ENCODE data around the gene STXBP5.

STXBP5 gene

GRCh38 chr6:147214248-147215227 lies 10.3 kb downstream of the STXBP5 start:
- Histone ChIP-seq H3K27ac (ENCODE audit: low read depth, low read length, poor library complexity, severe bottlenecking) (no peak overlapping the region), H3K36me3 (ENCODE audit: insufficient read depth, low read length) (no peaks in the 10 kb centered on the region), H3K4me3 (ENCODE audit: low read depth, low read length, poor library complexity, severe bottlenecking) (no peak overlapping the region), H3K4me2 (ENCODE audit: low read length) (no peak overlapping the region), H3K9me2 (ENCODE audit: low read depth, low read length) (no peaks in the 10 kb centered on the region), H3K79me2 (ENCODE audit: insufficient read depth, low read length) (no peaks in the 10 kb centered on the region; the same call in 1 of the 2 replicates), H4K20me1 (ENCODE audit: insufficient read depth, low read length) (no peaks in the 10 kb centered on the region), H3F3A (ENCODE audit: insufficient read depth, low read length) (no peaks in the 10 kb centered on the region), H3K27me3 (ENCODE audit: insufficient read depth, low read length) (no peaks in the 10 kb centered on the region), H3K9ac (ENCODE audit: low read length) (no peak overlapping the region), H2AFZ (ENCODE audit: low read length) (no peak overlapping the region), H3K9me3 (ENCODE audit: low read length) (no peaks in the 10 kb centered on the region), H3K4me1 (ENCODE audit: insufficient read depth, low read length, severe bottlenecking) (no peaks in the 10 kb centered on the region)
- TF ChIP-seq CTCF (IDR thresholded peaks at IDR 0.05; ENCODE audit: low read length) (no peak), EZH2 (IDR thresholded peaks at IDR 0.05; ENCODE audit: borderline replicate concordance, low read length) (no peak)

- Histone ChIP-seq H3K9me3 (ENCODE audit: low read length) (no peaks in the 10 kb centered on the region), H3K4me1 (ENCODE audit: insufficient read depth, low read length, severe bottlenecking) (peaks cover 2% of the 10 kb centered on the region), H4K20me1 (ENCODE audit: insufficient read depth, low read length) (no peaks in the 10 kb centered on the region), H3K27me3 (ENCODE audit: insufficient read depth, low read length) (no peaks in the 10 kb centered on the region), H3K9ac (ENCODE audit: low read length) (no peak overlapping the region), H3K27ac (ENCODE audit: low read depth, low read length, poor library complexity, severe bottlenecking) (no peak overlapping the region), H3K4me3 (ENCODE audit: low read depth, low read length, poor library complexity, severe bottlenecking) (no peak overlapping the region), H3K4me2 (ENCODE audit: low read length) (no peak overlapping the region), H3K9me2 (ENCODE audit: low read depth, low read length) (no peaks in the 10 kb centered on the region), H3K79me2 (ENCODE audit: insufficient read depth, low read length) (no peaks in the 10 kb centered on the region; the same call in 1 of the 2 replicates), H2AFZ (ENCODE audit: low read length) (no peak overlapping the region), H3K36me3 (ENCODE audit: insufficient read depth, low read length) (no peaks in the 10 kb centered on the region), H3F3A (ENCODE audit: insufficient read depth, low read length) (no peaks in the 10 kb centered on the region)
- TF ChIP-seq CTCF (IDR thresholded peaks at IDR 0.05; ENCODE audit: low read length) (no peak), EZH2 (IDR thresholded peaks at IDR 0.05; ENCODE audit: borderline replicate concordance, low read length) (no peak)
These were observed 12.7 kb downstream of the STXBP5 start for GRCh38 chr6:147216915-147217314.

- Histone ChIP-seq H3K9me3 (ENCODE audit: low read length) (no peaks in the 10 kb centered on the region), H3K4me2 (ENCODE audit: low read length) (no peak overlapping the region), H3K27ac (ENCODE audit: low read depth, low read length, poor library complexity, severe bottlenecking) (no peak overlapping the region), H3K9me2 (ENCODE audit: low read depth, low read length) (no peaks in the 10 kb centered on the region), H3K4me3 (ENCODE audit: low read depth, low read length, poor library complexity, severe bottlenecking) (no peak overlapping the region), H4K20me1 (ENCODE audit: insufficient read depth, low read length) (no peaks in the 10 kb centered on the region), H3K9ac (ENCODE audit: low read length) (no peak overlapping the region), H3F3A (ENCODE audit: insufficient read depth, low read length) (no peaks in the 10 kb centered on the region), H3K4me1 (ENCODE audit: insufficient read depth, low read length, severe bottlenecking) (peaks cover 10% of the 10 kb centered on the region), H3K79me2 (ENCODE audit: insufficient read depth, low read length) (no peaks in the 10 kb centered on the region), H2AFZ (ENCODE audit: low read length) (no peak overlapping the region), H3K27me3 (ENCODE audit: insufficient read depth, low read length) (no peaks in the 10 kb centered on the region), H3K36me3 (ENCODE audit: insufficient read depth, low read length) (0 out of 2 replicates have a peak, but pooled peaks cover 3% of the 10 kb centered on the region)
- TF ChIP-seq CTCF (IDR thresholded peaks at IDR 0.05; ENCODE audit: low read length) (no peak), EZH2 (IDR thresholded peaks at IDR 0.05; ENCODE audit: borderline replicate concordance, low read length) (no peak)
These were observed 13.7 kb downstream of the STXBP5 start for GRCh38 chr6:147217840-147218404.
